GM10266 (cell line): ENCODE measurements around the gene MGMT.

Experiments
- DNase-seq: peaks from one replicate; pipeline ENCODE4 v3.0.0; 2012; ENCODE audit errors: extremely low spot score
- TF ChIP-seq, protein P1 (sequence below): IDR thresholded peaks from 2 replicates; pipeline ENCODE4 v1.5.1; 2012; ENCODE audit warnings: mild to moderate bottlenecking, low read depth; ENCODE audit not compliant: control insufficient read depth, insufficient read depth; ENCODE audit errors: missing control alignments

MGMT gene

GRCh38 chr10:129761197-129761972 lies 294.3 kb downstream of the MGMT start:
- no peak for DNase-seq
- TF ChIP-seq, protein P1, sequence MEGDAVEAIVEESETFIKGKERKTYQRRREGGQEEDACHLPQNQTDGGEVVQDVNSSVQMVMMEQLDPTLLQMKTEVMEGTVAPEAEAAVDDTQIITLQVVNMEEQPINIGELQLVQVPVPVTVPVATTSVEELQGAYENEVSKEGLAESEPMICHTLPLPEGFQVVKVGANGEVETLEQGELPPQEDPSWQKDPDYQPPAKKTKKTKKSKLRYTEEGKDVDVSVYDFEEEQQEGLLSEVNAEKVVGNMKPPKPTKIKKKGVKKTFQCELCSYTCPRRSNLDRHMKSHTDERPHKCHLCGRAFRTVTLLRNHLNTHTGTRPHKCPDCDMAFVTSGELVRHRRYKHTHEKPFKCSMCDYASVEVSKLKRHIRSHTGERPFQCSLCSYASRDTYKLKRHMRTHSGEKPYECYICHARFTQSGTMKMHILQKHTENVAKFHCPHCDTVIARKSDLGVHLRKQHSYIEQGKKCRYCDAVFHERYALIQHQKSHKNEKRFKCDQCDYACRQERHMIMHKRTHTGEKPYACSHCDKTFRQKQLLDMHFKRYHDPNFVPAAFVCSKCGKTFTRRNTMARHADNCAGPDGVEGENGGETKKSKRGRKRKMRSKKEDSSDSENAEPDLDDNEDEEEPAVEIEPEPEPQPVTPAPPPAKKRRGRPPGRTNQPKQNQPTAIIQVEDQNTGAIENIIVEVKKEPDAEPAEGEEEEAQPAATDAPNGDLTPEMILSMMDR: no peak

DNA sequence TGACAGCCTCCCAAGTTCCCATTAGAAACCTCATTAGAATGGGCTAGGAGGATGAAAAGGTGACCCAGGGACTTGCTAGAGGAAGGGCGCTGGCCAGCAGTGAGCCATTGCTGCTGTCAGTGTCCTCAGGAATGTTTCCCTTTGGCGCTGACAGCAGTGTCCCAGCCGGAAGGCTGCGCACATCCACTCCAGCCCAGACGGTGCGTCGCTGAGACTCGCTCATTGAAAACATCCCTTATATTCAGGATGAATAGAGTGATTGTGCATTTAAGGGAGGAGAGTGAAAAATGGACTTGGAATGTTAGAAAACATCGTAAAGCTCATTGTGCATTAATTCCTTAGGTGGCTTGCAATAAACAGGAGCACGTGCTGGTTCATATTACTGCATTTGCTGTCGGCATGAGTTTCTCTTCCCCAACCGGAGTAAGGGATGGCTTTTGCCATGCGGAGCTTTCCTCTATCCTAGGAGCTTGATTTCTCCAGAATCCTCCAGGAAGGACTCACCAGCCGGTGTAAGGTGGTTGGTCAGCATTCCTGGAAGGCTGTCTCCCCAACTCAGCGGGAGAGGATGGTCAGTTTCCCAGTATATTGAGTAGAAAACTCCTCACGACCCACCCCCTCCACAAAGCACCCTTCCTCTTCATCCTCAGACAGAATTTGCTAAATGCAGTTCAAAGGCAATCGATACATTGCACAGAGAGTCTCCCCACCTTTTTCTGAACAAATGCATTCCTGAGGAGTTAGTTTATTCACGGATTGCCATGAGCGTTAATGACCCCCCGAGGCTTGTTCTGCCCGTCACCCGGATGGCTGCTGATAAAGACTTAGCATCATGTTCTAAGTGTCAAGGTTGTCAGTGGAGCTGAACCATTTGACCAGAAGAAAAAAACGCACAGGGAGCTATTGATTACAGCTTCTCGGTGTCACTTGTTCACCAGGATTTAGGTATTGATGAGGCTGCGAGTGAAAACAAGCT lies 295.2 kb downstream of the MGMT start:
- DNase-seq: no peak
- TF ChIP-seq, protein P1: no peak

- DNase-seq: no peak
- TF ChIP-seq, protein P1: no peak
Observed at GRCh38 chr10:129764011-129764900, 297.2 kb downstream of the MGMT start.

DNA sequence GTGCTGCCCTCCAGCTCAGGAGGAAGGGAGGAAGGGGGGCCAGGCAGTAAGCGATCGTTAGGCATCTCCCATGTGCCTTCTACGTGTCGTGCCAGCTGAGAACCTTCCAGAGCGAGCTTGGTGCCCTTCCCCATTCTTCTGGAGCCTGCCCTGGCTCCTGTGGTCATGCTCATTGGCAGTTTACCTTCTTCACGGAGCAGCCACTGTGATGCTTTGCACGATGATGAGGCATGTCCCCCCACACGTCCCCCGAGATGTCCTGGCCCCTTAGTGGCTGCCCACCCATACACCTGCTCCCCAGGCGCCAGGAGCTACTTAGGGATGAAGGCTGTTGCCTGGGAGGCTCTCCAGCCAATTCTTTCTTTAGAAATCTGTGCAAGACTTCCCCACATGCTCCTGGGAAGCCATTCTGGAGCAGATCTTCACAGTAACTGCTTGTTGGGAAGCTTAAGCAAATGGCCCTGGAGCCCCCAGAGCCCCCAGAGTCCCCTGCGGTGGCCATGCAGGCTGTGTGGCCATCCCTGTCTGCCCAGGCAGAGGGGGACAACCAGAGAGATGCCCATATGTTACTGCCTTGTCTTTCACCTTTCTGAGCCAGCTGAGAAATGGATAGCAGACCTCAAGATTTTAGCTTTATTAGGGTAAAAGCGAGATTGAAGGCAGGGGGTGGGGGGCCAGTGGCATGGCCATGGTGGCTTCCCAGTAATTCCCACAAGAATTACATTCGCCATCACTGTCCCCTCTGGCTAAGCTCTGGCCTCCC lies 298.0 kb downstream of the MGMT start:
- DNase-seq: no peak

GRCh38 chr10:129765664-129766550 lies 298.9 kb downstream of the MGMT start:
- no peak for DNase-seq
- TF ChIP-seq, protein P1: no peak

More for the DNA sequence above, 298.0 kb downstream of the MGMT start:
- TF ChIP-seq, protein P1: no peak
